Activated CD4-positive, CD25-positive, alpha-beta regulatory T cell treated with anti-CD3 and anti-CD28 coated beads, Interleukin-2, amount 50 U/mL, for 72 hours (primary cell): ENCODE measurements around the gene PAX5.

Experiments
- DNase-seq: peaks from one replicate; pipeline ENCODE4 v3.0.0; 2021

Gene PAX5

DNA sequence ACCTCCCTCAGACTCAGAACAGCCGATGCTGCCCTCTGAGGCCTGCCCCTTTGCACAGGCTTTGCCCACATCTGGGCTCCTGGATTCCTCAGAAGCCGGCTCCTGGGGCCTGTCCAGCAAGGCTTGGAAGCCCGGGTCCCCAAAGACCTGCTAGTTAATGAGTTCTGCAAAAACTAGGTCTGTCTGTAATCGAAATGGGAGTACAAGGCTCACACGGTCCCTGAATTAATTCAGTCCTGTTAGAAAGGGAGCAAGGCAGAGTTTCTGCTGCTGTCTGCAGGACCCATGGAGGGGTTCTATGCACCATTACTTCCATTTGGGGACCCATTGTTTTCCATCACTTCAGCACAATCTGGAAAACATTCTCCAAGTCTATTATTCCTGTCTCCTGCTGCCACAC lies 239.6 kb downstream of the PAX5 start:
- DNase-seq, result no peak

DNA sequence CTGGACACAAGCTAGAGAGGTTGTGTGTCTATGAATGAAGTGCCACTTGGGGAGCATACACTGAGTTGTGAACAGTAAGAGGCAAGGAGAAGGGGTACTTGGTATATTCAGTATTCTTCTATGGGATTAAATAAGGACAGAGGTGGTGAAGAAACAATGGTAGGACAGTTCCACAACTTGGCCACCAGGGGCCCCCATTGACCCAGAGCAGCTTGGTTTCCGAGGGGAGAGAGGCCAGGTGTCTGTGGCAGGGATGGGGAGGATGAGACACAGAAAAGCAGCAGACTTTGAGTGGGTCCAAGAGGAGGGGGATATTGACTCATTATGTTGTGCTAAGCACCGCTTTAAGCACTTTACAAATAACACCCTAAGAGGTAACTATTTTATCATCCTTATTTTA lies 240.8 kb downstream of the PAX5 start:
- no peak for DNase-seq

GRCh38 chr9:36791222-36791950 lies 242.7 kb downstream of the PAX5 start:
- DNase-seq, result no peak

DNA sequence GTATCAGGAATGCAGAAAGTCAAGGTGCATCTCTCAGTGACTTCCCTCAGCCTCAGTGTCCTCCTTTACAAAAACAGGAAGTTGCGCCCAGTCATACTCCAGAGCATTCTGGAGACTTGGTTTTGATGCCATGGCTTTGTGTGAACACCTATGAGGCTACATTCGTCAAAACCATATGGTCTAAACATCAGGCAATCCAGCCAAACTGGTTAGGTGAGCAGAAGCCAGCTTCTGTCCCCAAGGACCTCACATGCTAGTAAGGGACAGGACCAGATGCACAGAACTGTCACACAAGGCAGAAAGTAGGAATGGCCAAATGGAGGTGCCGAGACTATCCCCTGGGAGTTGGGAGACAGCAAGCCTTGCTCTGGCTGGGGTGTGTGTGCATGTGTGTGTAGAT lies 244.2 kb downstream of the PAX5 start:
- no peak for DNase-seq

- no peak for DNase-seq
Observed at GRCh38 chr9:36788534-36788933, 245.5 kb downstream of the PAX5 start.

- DNase-seq, result no peak
Observed at GRCh38 chr9:36787709-36788108, 246.4 kb downstream of the PAX5 start.
